Vagina (tissue), 2 donors: ENCODE measurements around the gene DNAAF5.

Source experiments
- CTCF ChIP-seq, 3 experiments: fragments of 450-650 bp in 2 of 3; fragments of 200-600 bp in 1 of 3; sonication (generic) in 1 of 3; IDR thresholded peaks; one replicate each; pipeline ENCODE4 v1.5.1; 2017 to 2019; ENCODE audit warnings: antibody characterized with exemption in 3 of 3, mild to moderate bottlenecking in 2 of 3, moderate library complexity in 2 of 3
- POLR2A ChIP-seq, 2 donors: fragments of 450-650 bp; IDR thresholded peaks; one replicate each; pipeline ENCODE4 v1.6.1; 2017; ENCODE audit warnings: antibody characterized with exemption in 2 of 2, mild to moderate bottlenecking in 2 of 2, moderate library complexity in 2 of 2

- TF ChIP-seq CTCF (IDR thresholded peaks at IDR 0.05) = no peak
- TF ChIP-seq POLR2A (IDR thresholded peaks at IDR 0.05) = no peak
Measured at GRCh38 chr7:726084-726853, at the start of gene DNAAF5.
